RWPE1 (cell line): ENCODE results near the gene RABGAP1.

Experiments used
- CTCF ChIA-PET: fragments of 350-600 bp; sonication (Branson Sonifier 250); formaldehyde crosslinking; extraction: SDS; loops from one replicate; lab custom pipeline; 2021; lab: Yijun Ruan, JAX
- POLR2A ChIA-PET: fragments of 400-600 bp; formaldehyde crosslinking; extraction: SDS; loops from one replicate; lab custom pipeline; 2020; ENCODE audit warnings: antibody characterized with exemption; ENCODE audit not compliant: low non-redundant PET; lab: Yijun Ruan, JAX
- DNase-seq: peaks from one replicate; pipeline ENCODE4 v3.0.0; 2012; ENCODE audit warnings: low spot score
- H3K27ac ChIP-seq: fragments of 450-650 bp; 2 replicates; pipeline ENCODE4 v1.5.1; 2017
- CTCF ChIP-seq: fragments of 450-650 bp; conservative IDR thresholded peaks from 2 replicates; pipeline ENCODE4 v1.5.1; 2017; ENCODE audit warnings: low read depth, mild to moderate bottlenecking

Gene RABGAP1

GRCh38 chr9:123090956-123091355 lies 150.1 kb downstream of the RABGAP1 start:
- ChIA-PET POLR2A (no interaction called here), CTCF (interaction anchor here (0.6 to 3.1 kb wide), 5 partner anchors 9 to 259 kb away, joined by 3 to 14 read pairs (median 5); no protein-coding TSS in a partner anchor)
- no peak overlapping the region for H3K27ac ChIP-seq
- no peak for DNase-seq
- no peak for TF ChIP-seq CTCF

- ChIA-PET POLR2A (no interaction called here), CTCF (interaction anchor here (0.6 to 3.1 kb wide), 4 partner anchors 11 to 258 kb away, joined by 3 to 14 read pairs (median 4); no protein-coding TSS in a partner anchor)
- no peak for TF ChIP-seq CTCF
- no peak for DNase-seq
- no peak overlapping the region for H3K27ac ChIP-seq
Observed at GRCh38 chr9:123091459-123091858, 150.6 kb downstream of the RABGAP1 start.

GRCh38 chr9:123093141-123093540 lies 152.3 kb downstream of the RABGAP1 start:
- no peak overlapping the region for H3K27ac ChIP-seq
- ChIA-PET CTCF (interaction anchor here (0.6 to 3.1 kb wide), 5 partner anchors 9 to 260 kb away, joined by 3 to 14 read pairs (median 3); no protein-coding TSS in a partner anchor), POLR2A (no interaction called here)

GRCh38 chr9:123096987-123097386 lies 156.2 kb downstream of the RABGAP1 start:
- DNase-seq: no peak
- TF ChIP-seq CTCF: no peak
- H3K27ac ChIP-seq: no peak overlapping the region
- POLR2A ChIA-PET: no interaction called here
- CTCF ChIA-PET: interaction anchor here (1.4 kb wide), 1 partner anchor 253 kb away, joined by 3 read pairs; no protein-coding TSS in a partner anchor

More at GRCh38 chr9:123093141-123093540, 152.3 kb downstream of the RABGAP1 start:
- no peak for DNase-seq
- TF ChIP-seq CTCF: no peak

GRCh38 chr9:123097430-123098095 lies 156.7 kb downstream of the RABGAP1 start:
- no peak overlapping the region for H3K27ac ChIP-seq
- no peak for TF ChIP-seq CTCF
- POLR2A ChIA-PET: no interaction called here
- no peak for DNase-seq
- CTCF ChIA-PET: interaction anchor here (0.9 to 1.4 kb wide), 2 partner anchors 252 to 253 kb away, joined by 3 to 6 read pairs; no protein-coding TSS in a partner anchor

- no peak for TF ChIP-seq CTCF
- H3K27ac ChIP-seq: no peak overlapping the region
- ChIA-PET CTCF (interaction anchor here (0.9 kb wide), 1 partner anchor 252 kb away, joined by 6 read pairs; no protein-coding TSS in a partner anchor), POLR2A (no interaction called here)
- no peak for DNase-seq
Observed at GRCh38 chr9:123098096-123098459, 157.3 kb downstream of the RABGAP1 start.
